GM21723 (cell line): Measurements from ENCODE around the gene EMC9.
A peak's percentile ranks its signal among the peaks of the same experiment; 100 is the strongest.

Experiments used
- ATAC-seq: cut with Tn5 transposase; IDR thresholded peaks from one replicate; pipeline ENCODE4 v1.9.1; 2021; ENCODE audit warnings: mild to moderate bottlenecking, moderate library complexity; ENCODE audit not compliant: unreplicated experiment

EMC9 gene

GRCh38 chr14:24132061-24132685, 9.2 kb downstream of the EMC9 start:
- ATAC-seq = no peak

- no peak for ATAC-seq
Observed at GRCh38 chr14:24131549-24131966, 9.8 kb downstream of the EMC9 start.

- no peak for ATAC-seq
Observed at GRCh38 chr14:24130717-24131548, 10.5 kb downstream of the EMC9 start.

- ATAC-seq = no peak
Observed at GRCh38 chr14:24130380-24130716, 11.0 kb downstream of the EMC9 start, which contains the start of gene FITM1. FITM1 (plus strand) TSS chr14:24130659; CDS start chr14:24131564, 905 bp downstream.

GRCh38 chr14:24129410-24129998, 11.9 kb downstream of the EMC9 start:
- no peak for ATAC-seq

- ATAC-seq = no peak
Observed at GRCh38 chr14:24127673-24128072, 13.7 kb downstream of the EMC9 start.

- ATAC-seq = no peak
Observed at GRCh38 chr14:24126939-24127338, 14.5 kb downstream of the EMC9 start.

GRCh38 chr14:24123424-24124417, 17.7 kb downstream of the EMC9 start:
- peak; percentile 72 for ATAC-seq

- ATAC-seq = no peak
Observed at GRCh38 chr14:24122898-24123297, 18.5 kb downstream of the EMC9 start.

GRCh38 chr14:24122416-24122815, 19.0 kb downstream of the EMC9 start:
- no peak for ATAC-seq

- no peak for ATAC-seq
Observed at GRCh38 chr14:24121210-24121609, 20.2 kb downstream of the EMC9 start.

GRCh38 chr14:24119691-24120090, 21.7 kb downstream of the EMC9 start:
- no peak for ATAC-seq

GRCh38 chr14:24117179-24117578, 24.2 kb downstream of the EMC9 start:
- no peak for ATAC-seq

GRCh38 chr14:24116128-24116814, 25.1 kb downstream of the EMC9 start:
- no peak for ATAC-seq

- no peak for ATAC-seq
Observed at GRCh38 chr14:24115422-24116127, 25.8 kb downstream of the EMC9 start.

GRCh38 chr14:24114532-24115421, 26.6 kb downstream of the EMC9 start, which contains the start of the genes DCAF11 and NRL:
DCAF11 (plus strand) TSS chr14:24114777; CDS start chr14:24115595, 818 bp downstream.
NRL (minus strand) TSS chr14:24114949; CDS start chr14:24082848, 32,101 bp downstream.
- peak; percentile 86 for ATAC-seq

- ATAC-seq = peak; percentile 39
Observed at GRCh38 chr14:24113801-24114531, 27.4 kb downstream of the EMC9 start.

- no peak for ATAC-seq
Observed at GRCh38 chr14:24113379-24113800, 28.0 kb downstream of the EMC9 start.
